Calu3 (cell line): Measurements from ENCODE around the gene TCF15. TPM values are rescaled to one million over a fixed set of nuclear protein-coding genes. Genes with fewer than 3 reads are reported as not detected.

Experiments used
- BruUV-seq: library from RNA; stranded (reverse); fragments of 400-500 nt; replicated peaks from 2 replicates; lab custom pipeline; 2021; lab: Mats Ljungman, UMichigan
- CTCF ChIA-PET: fragments of 300-600 bp; sonication (Branson Sonifier 250); formaldehyde crosslinking; loops from one replicate; lab custom pipeline; 2022; ENCODE audit warnings: antibody characterized with exemption; lab: Charles Lee
- DNase-seq: peaks from one replicate; pipeline ENCODE4 v3.0.0; 2022
- H3K27ac Mint-ChIP-seq: one replicate; pipeline ENCODE4 v1.8.0; 2022; ENCODE audit warnings: mixed read lengths; ENCODE audit not compliant: unreplicated experiment
- H3K27me3 Mint-ChIP-seq: one replicate; pipeline ENCODE4 v1.8.0; 2022; ENCODE audit warnings: mixed read lengths; ENCODE audit not compliant: unreplicated experiment
- H3K36me3 Mint-ChIP-seq: one replicate; pipeline ENCODE4 v1.8.0; 2022; ENCODE audit warnings: mild to moderate bottlenecking, moderate library complexity, mixed read lengths; ENCODE audit not compliant: insufficient read depth, unreplicated experiment
- H3K4me1 Mint-ChIP-seq: one replicate; pipeline ENCODE4 v1.8.0; 2022; ENCODE audit warnings: mild to moderate bottlenecking, low read depth, mixed read lengths; ENCODE audit not compliant: unreplicated experiment
- H3K4me3 Mint-ChIP-seq: one replicate; pipeline ENCODE4 v1.8.0; 2022; ENCODE audit warnings: mild to moderate bottlenecking, low read depth, moderate library complexity, mixed read lengths; ENCODE audit not compliant: unreplicated experiment
- H3K9me3 Mint-ChIP-seq: one replicate; pipeline ENCODE4 v1.8.0; 2022; ENCODE audit warnings: low read depth, mixed read lengths; ENCODE audit not compliant: unreplicated experiment
- intact Hi-C: fragments of 100-400 bp; cut with micrococcal nuclease; formaldehyde crosslinking; loops from one replicate; pipeline ENCODE4 v1.10.0; 2022; ENCODE audit not compliant: unreplicated experiment
- total RNA-seq: library from RNA; stranded (reverse); gene quantifications from 2 replicates; pipeline ENCODE4 v1.2.3, GENCODE V29; 2022
- TF ChIP-seq, protein P1 (sequence below): fragments of 200-600 bp; IDR thresholded peaks from one replicate; pipeline ENCODE4 v1.8.0; 2022; ENCODE audit warnings: antibody characterized with exemption; ENCODE audit not compliant: unreplicated experiment

The TCF15 gene
- total RNA-seq, 1 experiment from 2014 or later, result not detected

DNA sequence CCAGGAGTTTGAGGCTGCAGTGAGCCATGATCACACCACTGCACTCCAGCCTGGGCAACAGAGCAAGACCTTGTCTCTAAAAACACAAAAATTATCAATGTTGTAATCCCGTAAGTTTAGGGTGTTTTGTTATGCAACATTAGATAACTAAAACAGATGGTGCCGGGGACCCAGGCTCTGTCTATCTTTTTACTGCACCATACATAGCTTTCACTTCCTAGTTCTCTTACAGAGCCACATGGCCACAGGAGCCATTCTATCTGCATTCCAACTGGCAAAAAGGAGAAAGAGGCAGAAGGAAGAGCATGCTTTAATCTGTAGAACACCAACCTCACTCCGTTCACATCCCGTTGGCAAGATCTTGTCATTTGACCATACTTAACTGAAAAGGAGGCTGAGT is 5.4 kb upstream of the TCF15 start:
- H3K36me3 Mint-ChIP-seq, result no peaks in the 10 kb centered on the region
- H3K4me3 Mint-ChIP-seq, result no peak overlapping the region
- no TSS peak for BruUV-seq
- peaks cover 91% of the 10 kb centered on the region for H3K27me3 Mint-ChIP-seq
- intact Hi-C loops, result no loop called here
- TF ChIP-seq, protein P1, sequence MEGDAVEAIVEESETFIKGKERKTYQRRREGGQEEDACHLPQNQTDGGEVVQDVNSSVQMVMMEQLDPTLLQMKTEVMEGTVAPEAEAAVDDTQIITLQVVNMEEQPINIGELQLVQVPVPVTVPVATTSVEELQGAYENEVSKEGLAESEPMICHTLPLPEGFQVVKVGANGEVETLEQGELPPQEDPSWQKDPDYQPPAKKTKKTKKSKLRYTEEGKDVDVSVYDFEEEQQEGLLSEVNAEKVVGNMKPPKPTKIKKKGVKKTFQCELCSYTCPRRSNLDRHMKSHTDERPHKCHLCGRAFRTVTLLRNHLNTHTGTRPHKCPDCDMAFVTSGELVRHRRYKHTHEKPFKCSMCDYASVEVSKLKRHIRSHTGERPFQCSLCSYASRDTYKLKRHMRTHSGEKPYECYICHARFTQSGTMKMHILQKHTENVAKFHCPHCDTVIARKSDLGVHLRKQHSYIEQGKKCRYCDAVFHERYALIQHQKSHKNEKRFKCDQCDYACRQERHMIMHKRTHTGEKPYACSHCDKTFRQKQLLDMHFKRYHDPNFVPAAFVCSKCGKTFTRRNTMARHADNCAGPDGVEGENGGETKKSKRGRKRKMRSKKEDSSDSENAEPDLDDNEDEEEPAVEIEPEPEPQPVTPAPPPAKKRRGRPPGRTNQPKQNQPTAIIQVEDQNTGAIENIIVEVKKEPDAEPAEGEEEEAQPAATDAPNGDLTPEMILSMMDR, result no peak
- H3K27ac Mint-ChIP-seq, result no peak overlapping the region
- no peaks in the 10 kb centered on the region for H3K4me1 Mint-ChIP-seq
- H3K9me3 Mint-ChIP-seq, result peaks cover 6% of the 10 kb centered on the region
- CTCF ChIA-PET, result no interaction called here
- no peak for DNase-seq

DNA sequence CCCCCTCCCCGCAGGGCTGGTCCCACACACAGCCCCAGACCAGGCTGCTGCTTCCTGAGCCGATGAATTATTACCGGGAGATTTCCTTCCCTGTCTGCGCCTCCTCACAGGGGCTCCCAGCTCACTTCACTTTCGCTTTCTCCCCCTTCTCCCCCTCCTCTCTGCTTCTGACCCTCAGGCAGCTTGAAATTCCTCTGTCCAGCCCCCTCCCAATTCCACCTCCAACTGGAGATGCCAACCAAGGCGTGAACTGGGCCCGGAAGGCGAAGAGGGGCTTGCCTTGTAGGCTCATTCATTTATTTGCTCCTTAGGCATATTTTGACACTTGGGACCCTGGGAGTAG is 1.7 kb upstream of the TCF15 start:
- BruUV-seq, result no TSS peak
- Mint-ChIP-seq H3K9me3 (no peaks in the 10 kb centered on the region), H3K27ac (no peak overlapping the region), H3K4me3 (no peak overlapping the region), H3K4me1 (no peaks in the 10 kb centered on the region), H3K27me3 (peaks cover 70% of the 10 kb centered on the region), H3K36me3 (no peaks in the 10 kb centered on the region)
- TF ChIP-seq, protein P1, result no peak
- CTCF ChIA-PET, result no interaction called here
- no peak for DNase-seq
- intact Hi-C loops, result no loop called here

DNA sequence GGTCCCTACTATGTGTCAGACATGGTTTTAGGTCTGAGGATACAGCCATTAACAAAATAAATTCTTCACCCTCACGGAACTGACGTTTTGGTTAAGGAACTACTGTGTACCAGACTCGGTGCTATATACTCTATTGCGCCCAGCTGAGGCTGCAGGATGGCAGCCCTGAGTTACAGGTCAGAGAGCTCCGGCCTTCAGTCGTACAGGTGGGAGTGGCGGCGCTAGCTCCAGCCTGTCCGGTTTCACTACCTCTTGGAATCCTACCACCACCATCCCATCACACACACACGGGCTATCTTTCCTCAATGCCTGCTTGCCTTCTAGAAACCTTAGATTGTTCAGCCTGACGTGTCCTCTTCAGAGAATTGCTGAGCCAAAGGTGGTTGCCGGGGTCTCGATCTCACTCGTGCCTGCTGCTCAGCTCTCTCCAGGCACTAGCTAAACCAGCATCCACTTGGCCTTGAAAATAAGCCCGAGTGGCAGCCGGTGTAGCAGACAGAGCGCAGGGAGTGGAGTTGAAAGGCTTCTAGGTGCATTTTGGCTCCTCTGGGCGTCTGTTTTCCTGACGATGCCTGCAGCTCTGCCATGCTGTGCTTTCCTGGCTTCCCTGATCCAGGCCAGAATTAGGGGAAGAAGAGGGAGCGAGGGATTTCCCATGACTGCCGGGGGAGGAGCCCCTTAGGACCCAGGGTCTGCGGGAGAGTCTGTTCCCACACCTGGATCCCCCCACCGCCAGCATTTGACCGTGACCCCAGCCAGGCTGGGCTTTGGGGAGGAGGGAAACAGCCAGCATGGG is 1.1 kb upstream of the TCF15 start:
- DNase-seq, result no peak
- Mint-ChIP-seq H3K9me3 (no peaks in the 10 kb centered on the region), H3K27me3 (peaks cover 69% of the 10 kb centered on the region), H3K4me3 (no peak overlapping the region), H3K27ac (no peak overlapping the region), H3K4me1 (no peaks in the 10 kb centered on the region), H3K36me3 (no peaks in the 10 kb centered on the region)
- CTCF ChIA-PET, result interaction anchor here (0.5 to 0.6 kb wide), 2 partner anchors 98 to 158 kb away, joined by 3 to 4 read pairs; no protein-coding TSS in a partner anchor
- intact Hi-C loops, result no loop called here
- TF ChIP-seq, protein P1, result no peak
- no TSS peak for BruUV-seq

DNA sequence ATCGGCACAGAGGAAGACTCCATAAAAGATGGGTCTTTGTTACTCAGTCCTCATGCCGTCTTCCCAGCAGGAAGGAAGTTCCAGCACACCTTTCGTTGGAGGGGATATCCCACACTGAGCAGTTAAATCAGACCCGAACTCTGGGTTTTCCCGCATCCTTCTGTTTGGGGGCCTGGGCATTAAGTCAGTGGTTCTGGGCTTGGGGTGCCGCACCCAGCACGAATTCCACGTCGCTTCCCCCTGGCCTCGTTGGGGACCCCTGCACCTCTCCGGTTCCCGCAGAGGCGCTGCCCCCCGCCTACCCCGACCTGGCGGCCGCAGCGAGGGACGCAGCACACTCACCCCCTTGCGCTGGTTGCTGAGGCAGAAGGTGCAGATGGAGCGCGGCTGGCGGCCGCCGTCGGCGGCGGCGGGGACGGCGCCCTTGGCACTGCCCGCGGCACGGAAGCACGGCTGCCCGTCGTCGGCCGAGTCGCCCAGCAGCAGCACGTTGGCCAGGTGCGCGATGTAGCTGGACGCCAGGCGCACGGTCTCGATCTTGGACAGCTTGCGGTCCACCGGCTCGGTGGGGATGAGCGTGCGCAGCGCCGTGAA is 641 bp downstream of the TCF15 start:
- BruUV-seq, result no TSS peak
- Mint-ChIP-seq H3K36me3 (no peaks in the 10 kb centered on the region), H3K27me3 (peaks cover 66% of the 10 kb centered on the region), H3K9me3 (no peaks in the 10 kb centered on the region), H3K4me3 (no peak overlapping the region), H3K4me1 (no peaks in the 10 kb centered on the region), H3K27ac (no peak overlapping the region)
- CTCF ChIA-PET, result no interaction called here
- TF ChIP-seq, protein P1, result no peak
- intact Hi-C loops, result no loop called here
- DNase-seq, result no peak
